MM.1S (cell line): ENCODE results near the gene SLC26A8.

Experiments
- DNase-seq: peaks from one replicate; pipeline ENCODE4 v3.0.0-alpha.2; 2015
- H2AFZ ChIP-seq: fragments of 300-600 bp; sonication (generic); 2 replicates; pipeline ENCODE4 v1.6.0; 2016; ENCODE audit warnings: antibody characterized with exemption, low read length
- H3F3A ChIP-seq: fragments of 300-600 bp; sonication (generic); 2 replicates; pipeline ENCODE4 v1.6.1; 2016; ENCODE audit warnings: mild to moderate bottlenecking, antibody characterized with exemption, low read length, moderate library complexity, mixed read lengths; ENCODE audit not compliant: insufficient read depth
- H3K27ac ChIP-seq: fragments of 300-600 bp; sonication (generic); 2 replicates; pipeline ENCODE4 v1.5.1; 2016; ENCODE audit warnings: mild to moderate bottlenecking, low read length
- H3K27me3 ChIP-seq: fragments of 300-600 bp; sonication (generic); replicated peaks from 2 replicates; pipeline ENCODE4 v1.6.0; 2016; ENCODE audit warnings: low read length; ENCODE audit not compliant: insufficient read depth
- H3K36me3 ChIP-seq: fragments of 300-600 bp; sonication (generic); replicated peaks from 2 replicates; pipeline ENCODE4 v1.6.1; 2016; ENCODE audit warnings: mild to moderate bottlenecking, low read length, mixed read lengths; ENCODE audit not compliant: insufficient read depth
- H3K4me1 ChIP-seq: fragments of 300-600 bp; sonication (generic); 2 replicates; pipeline ENCODE4 v1.6.1; 2016; ENCODE audit warnings: low read length, mixed read lengths
- H3K4me2 ChIP-seq: fragments of 300-600 bp; sonication (generic); 2 replicates; pipeline ENCODE4 v1.6.0; 2016; ENCODE audit warnings: low read depth, low read length
- H3K4me3 ChIP-seq: fragments of 300-600 bp; sonication (generic); 2 replicates; pipeline ENCODE4 v1.5.1; 2016; ENCODE audit warnings: low read length, mixed read lengths
- H3K79me2 ChIP-seq: fragments of 300-600 bp; sonication (generic); 2 replicates; pipeline ENCODE4 v1.6.1; 2016; ENCODE audit warnings: mixed run types, low read length, mixed read lengths
- H3K9ac ChIP-seq: fragments of 300-600 bp; sonication (generic); 2 replicates; pipeline ENCODE4 v1.6.1; 2016; ENCODE audit warnings: low read length, mixed read lengths
- H3K9me2 ChIP-seq: fragments of 300-600 bp; sonication (generic); replicated peaks from 2 replicates; pipeline ENCODE4 v1.6.1; 2016; ENCODE audit warnings: mild to moderate bottlenecking, low read length, mixed read lengths; ENCODE audit not compliant: insufficient read depth
- H3K9me3 ChIP-seq: fragments of 300-600 bp; sonication (generic); replicated peaks from 2 replicates; pipeline ENCODE4 v1.6.1; 2016; ENCODE audit warnings: mild to moderate bottlenecking, low read length, mixed read lengths; ENCODE audit not compliant: insufficient read depth
- H4K20me1 ChIP-seq: fragments of 300-600 bp; sonication (generic); 2 replicates; pipeline ENCODE4 v1.6.1; 2016; ENCODE audit warnings: mild to moderate bottlenecking, low read length, moderate library complexity, mixed read lengths; ENCODE audit not compliant: insufficient read depth
- CTCF ChIP-seq: fragments of 300-600 bp; sonication (generic); IDR thresholded peaks from 2 replicates; pipeline ENCODE4 v1.5.1; 2016; ENCODE audit warnings: antibody characterized with exemption, low read length, mixed read lengths
- EZH2 ChIP-seq: fragments of 300-600 bp; sonication (generic); optimal IDR thresholded peaks from 2 replicates; pipeline ENCODE3; 2017; ENCODE audit warnings: low read depth, mild to moderate bottlenecking, antibody characterized with exemption, low read length, mixed read lengths
- EZH2phosphoT487 ChIP-seq: fragments of 300-600 bp; sonication (generic); IDR thresholded peaks from 2 replicates; pipeline ENCODE4 v1.6.1; 2018; ENCODE audit warnings: antibody characterized with exemption, low read length

Gene SLC26A8

GRCh38 chr6:36071281-36071680 is 46.8 kb upstream of the SLC26A8 start:
- no peaks in the 10 kb centered on the region for H3K36me3 ChIP-seq
- TF ChIP-seq EZH2phosphoT487 (no peak), EZH2 (no peak), CTCF (no peak)
- no peaks in the 10 kb centered on the region for H3K9me2 ChIP-seq
- no peaks in the 10 kb centered on the region for H3K9me3 ChIP-seq
- no peak for DNase-seq
- H3K27ac ChIP-seq, result no peak overlapping the region
- no peaks in the 10 kb centered on the region for H3K27me3 ChIP-seq
- H3K4me2 ChIP-seq, result no peak overlapping the region
- no peak overlapping the region for H3K4me3 ChIP-seq
- H3K4me1 ChIP-seq, result no peaks in the 10 kb centered on the region
- no peak overlapping the region for H3K9ac ChIP-seq
- no peak overlapping the region for H2AFZ ChIP-seq
- H4K20me1 ChIP-seq, result peaks cover 6% of the 10 kb centered on the region; the same call in 1 of the 2 replicates
- no peaks in the 10 kb centered on the region for H3F3A ChIP-seq
- H3K79me2 ChIP-seq, result peaks cover 49% of the 10 kb centered on the region

- TF ChIP-seq EZH2, result no peak
- no peak for TF ChIP-seq CTCF
- no peak for TF ChIP-seq EZH2phosphoT487
- H3K36me3 ChIP-seq, result no peaks in the 10 kb centered on the region
- H3K4me1 ChIP-seq, result no peaks in the 10 kb centered on the region
- DNase-seq, result no peak
- H3K4me3 ChIP-seq, result no peak overlapping the region
- H3K9me3 ChIP-seq, result no peaks in the 10 kb centered on the region
- H3K27me3 ChIP-seq, result no peaks in the 10 kb centered on the region
- H3K79me2 ChIP-seq, result peaks cover 58% of the 10 kb centered on the region
- H3F3A ChIP-seq, result no peaks in the 10 kb centered on the region
- H3K4me2 ChIP-seq, result no peak overlapping the region
- H3K9ac ChIP-seq, result no peak overlapping the region
- H3K9me2 ChIP-seq, result no peaks in the 10 kb centered on the region
- peaks cover 6% of the 10 kb centered on the region; the same call in 1 of the 2 replicates for H4K20me1 ChIP-seq
- H2AFZ ChIP-seq, result no peak overlapping the region
- no peak overlapping the region for H3K27ac ChIP-seq
Measured at GRCh38 chr6:36070252-36070651, 45.8 kb upstream of the SLC26A8 start.

- TF ChIP-seq EZH2phosphoT487 (no peak), EZH2 (no peak), CTCF (no peak)
- H3K4me3 ChIP-seq, result no peak overlapping the region
- H4K20me1 ChIP-seq, result peaks cover 6% of the 10 kb centered on the region; the same call in 1 of the 2 replicates
- no peaks in the 10 kb centered on the region for H3K9me3 ChIP-seq
- no peaks in the 10 kb centered on the region for H3K9me2 ChIP-seq
- no peak overlapping the region for H3K9ac ChIP-seq
- H3F3A ChIP-seq, result no peaks in the 10 kb centered on the region
- no peak overlapping the region for H3K4me2 ChIP-seq
- no peak for DNase-seq
- no peak overlapping the region for H2AFZ ChIP-seq
- peaks cover 65% of the 10 kb centered on the region for H3K79me2 ChIP-seq
- H3K27ac ChIP-seq, result no peak overlapping the region
- no peaks in the 10 kb centered on the region for H3K36me3 ChIP-seq
- no peaks in the 10 kb centered on the region for H3K4me1 ChIP-seq
- H3K27me3 ChIP-seq, result no peaks in the 10 kb centered on the region
Measured at GRCh38 chr6:36069573-36069972, 45.1 kb upstream of the SLC26A8 start.
